ENCODE results near the gene LPP.

- TF ChIP-seq EP300 (IDR thresholded peaks at IDR 0.05; ENCODE audit: borderline replicate concordance in 1 of 2, control insufficient read depth in 1 of 2, low read depth in 2 of 2, low read length in 2 of 2), result no peak
- TF ChIP-seq POLR2A (IDR thresholded peaks at IDR 0.05; ENCODE audit: low read depth, low read length), result no peak
Observed at GRCh38 chr3:188764609-188765008, 610.7 kb downstream of the LPP start.

Measured in GM12878 (cell line).